H1 (cell line): ENCODE results near the gene FBXO2. TPM values are rescaled to one million over a fixed set of nuclear protein-coding genes. Genes with fewer than 3 reads are reported as not detected.
A peak's percentile ranks its signal among the peaks of the same experiment; 100 is the strongest.

Experiments
- CTCF ChIA-PET: fragments of 300-600 bp; sonication (Branson Sonifier 250); formaldehyde crosslinking; loops from one replicate; lab custom pipeline; 2021; ENCODE audit not compliant: partially characterized antibody; lab: Charles Lee
- POLR2A ChIA-PET: fragments of 300-600 bp; sonication (Branson Sonifier 250); formaldehyde crosslinking; loops from one replicate; lab custom pipeline; 2021; ENCODE audit warnings: inconsistent platforms; ENCODE audit not compliant: partially characterized antibody; lab: Charles Lee
- DNase-seq, 2 experiments: peaks; one replicate each; pipeline versions ENCODE4 v3.0.0 to v3.0.0-alpha.2; 2010 to 2022; ENCODE audit warnings: low spot score in 2 of 2, low read depth in 1 of 2, mixed read lengths in 1 of 2
- FAIRE-seq: peaks from 2 replicates; lab custom pipeline; 2011; peaks lifted over from hg19 to GRCh38; lab: Jason Lieb, UNC
- H2AFZ ChIP-seq: 2 replicates; pipeline ENCODE4 v1.8.1; 2012; ENCODE audit warnings: low read length, inconsistent platforms
- H2AK5ac ChIP-seq: 2 replicates; pipeline ENCODE4 v1.6.1; 2013; ENCODE audit warnings: low read depth, low read length
- H2BK120ac ChIP-seq: replicated peaks from 2 replicates; pipeline ENCODE3; 2013; ENCODE audit warnings: low read depth, low read length, inconsistent platforms
- H2BK12ac ChIP-seq: 2 replicates; pipeline ENCODE4 v1.6.1; 2013; ENCODE audit warnings: low read depth, low read length
- H2BK15ac ChIP-seq: 2 replicates; pipeline ENCODE4 v1.6.1; 2013; ENCODE audit warnings: low read length
- H2BK20ac ChIP-seq: 2 replicates; pipeline ENCODE4 v1.6.1; 2013; ENCODE audit warnings: low read length
- H2BK5ac ChIP-seq: 2 replicates; pipeline ENCODE4 v1.6.1; 2013; ENCODE audit warnings: low read depth, low read length
- H3K14ac ChIP-seq: 2 replicates; pipeline ENCODE4 v1.6.1; 2013; ENCODE audit warnings: inconsistent platforms; ENCODE audit not compliant: insufficient read length
- H3K18ac ChIP-seq: 2 replicates; pipeline ENCODE4 v1.6.1; 2013; ENCODE audit warnings: low read length; ENCODE audit errors: extremely low read depth
- H3K23ac ChIP-seq: 2 replicates; pipeline ENCODE4 v1.6.1; 2013; ENCODE audit warnings: inconsistent platforms; ENCODE audit not compliant: insufficient read length
- H3K23me2 ChIP-seq: 2 replicates; pipeline ENCODE4 v1.6.1; 2013; ENCODE audit warnings: low read depth, low read length
- H3K27ac ChIP-seq: 2 replicates; pipeline ENCODE4 v1.6.1; 2011; ENCODE audit warnings: low read depth, low read length, inconsistent platforms
- H3K27me3 ChIP-seq, 4 experiments: replicated peaks in 1 of 4; 1 replicate in 1 of 4; 2 replicates in 3 of 4; pipeline versions ENCODE4 v1.6.1 to v1.8.1; 2011 to 2013; ENCODE audit warnings: low read length in 3 of 4, mild to moderate bottlenecking in 3 of 4, inconsistent platforms in 2 of 4, mixed read lengths in 2 of 4, moderate library complexity in 1 of 4; ENCODE audit not compliant: control insufficient read depth in 3 of 4, insufficient read depth in 3 of 4; ENCODE audit errors: extremely low read depth in 1 of 4
- H3K36me3 ChIP-seq, 4 experiments: 2 replicates each; pipeline versions ENCODE4 v1.6.1 to v1.8.1; 2011 to 2013; ENCODE audit warnings: mild to moderate bottlenecking in 4 of 4, low read length in 3 of 4, moderate library complexity in 2 of 4, control low read depth in 1 of 4, inconsistent platforms in 1 of 4; ENCODE audit not compliant: insufficient read depth in 4 of 4, control insufficient read depth in 2 of 4
- H3K4ac ChIP-seq: replicated peaks from 2 replicates; pipeline ENCODE3; 2013; ENCODE audit warnings: low read length, low read depth, mixed read lengths, inconsistent platforms; ENCODE audit not compliant: insufficient read length
- H3K4me1 ChIP-seq, 4 experiments: replicated peaks in 1 of 4; 1 replicate in 1 of 4; 2 replicates in 3 of 4; pipeline versions ENCODE4 v1.6.1 to v1.8.1; 2011 to 2013; ENCODE audit warnings: low read length in 3 of 4, inconsistent platforms in 2 of 4, mixed read lengths in 1 of 4; ENCODE audit not compliant: insufficient read depth in 4 of 4, control insufficient read depth in 3 of 4
- H3K4me2 ChIP-seq, 2 experiments: 2 replicates each; pipeline versions ENCODE4 v1.6.1 to v1.8.1; 2011 to 2013; ENCODE audit warnings: low read depth in 2 of 2, low read length in 2 of 2, control low read depth in 1 of 2, inconsistent platforms in 1 of 2, mild to moderate bottlenecking in 1 of 2; ENCODE audit not compliant: insufficient read depth in 1 of 2
- H3K4me3 ChIP-seq, 4 experiments: fragments of 200-600, 300-600 bp in 1 of 4; sonication (generic), shearing (Covaris generic), sonication (Bioruptor Twin) in 1 of 4; 2 replicates each; pipeline versions ENCODE4 v1.5.1 to v1.8.1; 2011 to 2016; ENCODE audit warnings: low read length in 4 of 4, low read depth in 3 of 4, control low read depth in 2 of 4, inconsistent platforms in 2 of 4, mild to moderate bottlenecking in 2 of 4, mixed read lengths in 1 of 4, moderate library complexity in 1 of 4; ENCODE audit not compliant: insufficient read depth in 2 of 4; ENCODE audit errors: extremely low read depth in 1 of 4
- H3K56ac ChIP-seq: replicated peaks from 2 replicates; pipeline ENCODE3; 2013; ENCODE audit warnings: low read depth, mild to moderate bottlenecking, mixed read lengths, low read length, inconsistent platforms; ENCODE audit not compliant: insufficient read length
- H3K79me1 ChIP-seq: 2 replicates; pipeline ENCODE4 v1.6.1; 2013; ENCODE audit warnings: low read depth, low read length, control low read depth
- H3K79me2 ChIP-seq, 2 experiments: 2 replicates each; pipeline versions ENCODE4 v1.6.1 to v1.8.1; 2012 to 2013; ENCODE audit warnings: low read length in 2 of 2, mild to moderate bottlenecking in 2 of 2, inconsistent platforms in 1 of 2; ENCODE audit not compliant: insufficient read depth in 2 of 2, control insufficient read depth in 1 of 2
- H3K9ac ChIP-seq, 4 experiments: replicated peaks in 1 of 4; 1 replicate in 1 of 4; 2 replicates in 3 of 4; pipeline versions ENCODE4 v1.6.1 to v1.8.1; 2011 to 2013; ENCODE audit warnings: low read depth in 3 of 4, low read length in 3 of 4, control low read depth in 2 of 4, mild to moderate bottlenecking in 2 of 4, moderate library complexity in 2 of 4, inconsistent platforms in 1 of 4; ENCODE audit errors: extremely low read depth in 1 of 4
- H3K9me3 ChIP-seq, 2 experiments: 2 replicates each; pipeline versions ENCODE4 v1.6.1 to v1.8.1; 2012 to 2013; ENCODE audit warnings: mild to moderate bottlenecking in 2 of 2, moderate library complexity in 2 of 2, control low read depth in 1 of 2, inconsistent platforms in 1 of 2, low read depth in 1 of 2, low read length in 1 of 2, mixed read lengths in 1 of 2; ENCODE audit not compliant: insufficient read depth in 2 of 2
- H4K20me1 ChIP-seq, 2 experiments: replicated peaks in 1 of 2; 2 replicates each; pipeline versions ENCODE3 to v1.8.1; 2011 to 2013; ENCODE audit warnings: inconsistent platforms in 2 of 2, low read length in 2 of 2, mild to moderate bottlenecking in 1 of 2; ENCODE audit not compliant: insufficient read depth in 2 of 2, control insufficient read depth in 1 of 2
- H4K5ac ChIP-seq: 2 replicates; pipeline ENCODE4 v1.6.1; 2013; ENCODE audit warnings: low read length, low read depth, mixed read lengths, inconsistent platforms; ENCODE audit not compliant: insufficient read length
- H4K8ac ChIP-seq: 2 replicates; pipeline ENCODE4 v1.8.0; 2013; ENCODE audit warnings: mild to moderate bottlenecking, moderate library complexity, low read length, inconsistent platforms; ENCODE audit not compliant: insufficient read depth; ENCODE audit errors: extremely low read depth
- H4K91ac ChIP-seq: replicated peaks from 2 replicates; pipeline ENCODE3; 2013; ENCODE audit warnings: low read length, mixed read lengths, inconsistent platforms; ENCODE audit not compliant: insufficient read length
- ASH2L ChIP-seq: fragments of 200-600, 300-600 bp; sonication (generic); IDR thresholded peaks from one replicate; pipeline ENCODE4 v1.7.1; 2017; ENCODE audit warnings: low read length
- CHD2 ChIP-seq: IDR thresholded peaks from 2 replicates; pipeline ENCODE4 v1.6.1; 2012; ENCODE audit warnings: low read length, improper control_type of control experiment
- GABPA ChIP-seq: IDR thresholded peaks from 2 replicates; pipeline ENCODE4 v1.6.1; 2011; ENCODE audit warnings: mild to moderate bottlenecking, low read length, moderate library complexity, borderline replicate concordance; ENCODE audit not compliant: insufficient read depth
- POLR2AphosphoS5 ChIP-seq: IDR thresholded peaks from 2 replicates; pipeline ENCODE4 v1.6.1; 2011; ENCODE audit warnings: low read depth, low read length
- RBBP5 ChIP-seq: IDR thresholded peaks from 2 replicates; pipeline ENCODE4 v1.7.1; 2012; ENCODE audit warnings: low read depth, mild to moderate bottlenecking, inconsistent platforms, low read length, moderate library complexity, borderline replicate concordance
- WGBS, 2 experiments: shearing (Covaris generic) in 1 of 2; methylation state at CpG; one replicate each; pipeline versions ENCODE4 v1.1.6 to v1.1.7; 2013 to 2015; ENCODE audit warnings: low lambda C conversion rate in 2 of 2, mixed read lengths in 2 of 2, inconsistent platforms in 1 of 2, low coverage in 1 of 2, missing lambda C conversion rate in 1 of 2; ENCODE audit not compliant: insufficient replicate concordance in 2 of 2, insufficient coverage in 1 of 2, insufficient read length in 1 of 2; ENCODE audit errors: extremely low coverage in 1 of 2, missing lambda C conversion rate in 1 of 2; 5-methylcytosine and 5-hydroxymethylcytosine counted together
- long read RNA-seq, 2 experiments: library from RNA in 1 of 2; library from capped mRNA in 1 of 2; stranded (forward); transcript quantifications; one replicate each; pipeline ENCODE4 v2.0.0, GENCODE V29; 2021; ENCODE audit warnings: inconsistent platforms in 1 of 2
- polyA minus RNA-seq, 3 experiments: library from RNA; depleted of rRNA, polyadenylated mRNA; stranded (reverse); fragments of >200 nt; gene quantifications; 1 replicate in 2 of 3; 2 replicates in 1 of 3; pipeline ENCODE4 v1.2.3, GENCODE V29; 2011
- polyA plus RNA-seq, 7 experiments: library from polyadenylated mRNA; depleted of rRNA in 3 of 7; stranded (reverse) in 5 of 7; unstranded in 2 of 7; fragments of >200 nt in 5 of 7; fragments of 200-250 nt in 2 of 7; gene quantifications; 1 replicate in 5 of 7; 2 replicates in 1 of 7; 4 replicates in 1 of 7; pipeline versions ENCODE4 v1.2.1 to v1.2.3, GENCODE V29; 2011 to 2013; ENCODE audit warnings: missing spikeins in 2 of 7, mixed read lengths in 2 of 7
- total RNA-seq: library from RNA; stranded (reverse); fragmentation: NEBNext Ultra II Directional; extraction: Animal tissue kit (Norgen Biotek cat#: 25700); gene quantifications from 2 replicates; pipeline ENCODE4 v1.2.1, GENCODE V29; 2021

The FBXO2 gene, protein sequence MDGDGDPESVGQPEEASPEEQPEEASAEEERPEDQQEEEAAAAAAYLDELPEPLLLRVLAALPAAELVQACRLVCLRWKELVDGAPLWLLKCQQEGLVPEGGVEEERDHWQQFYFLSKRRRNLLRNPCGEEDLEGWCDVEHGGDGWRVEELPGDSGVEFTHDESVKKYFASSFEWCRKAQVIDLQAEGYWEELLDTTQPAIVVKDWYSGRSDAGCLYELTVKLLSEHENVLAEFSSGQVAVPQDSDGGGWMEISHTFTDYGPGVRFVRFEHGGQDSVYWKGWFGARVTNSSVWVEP
- total RNA-seq (51.3 and 55.5 TPM in 2 replicates), polyA plus RNA-seq (2011; rRNA removed) (57.9 and 99.1 TPM in 2 replicates), polyA minus RNA-seq (2011; rRNA and poly(A)+ RNA removed) (7.6 and 11.2 TPM in 2 replicates)
- 107 TPM for polyA plus RNA-seq (2011; cell fraction: cytosol; rRNA removed)
- polyA plus RNA-seq (2011; cell fraction: nucleus; rRNA removed), result 78.1 TPM
- polyA plus RNA-seq (2012, experiment 1 of 2), result 53.7 to 82.0 TPM (median 66.2 TPM) in 4 replicates
- polyA plus RNA-seq (2012, experiment 2 of 2), result 45.2 TPM
- 38.0 TPM for polyA plus RNA-seq (2013, experiment 1 of 2)
- 39.6 TPM for polyA plus RNA-seq (2013, experiment 2 of 2)
- 19.2 TPM for polyA minus RNA-seq (2011; cell fraction: cytosol; rRNA and poly(A)+ RNA removed)
- polyA minus RNA-seq (2011; cell fraction: nucleus; rRNA and poly(A)+ RNA removed), result 17.7 TPM
- long read RNA-seq, experiment 1, transcript FBXO2-201 (6 exons, 1,560 nt), result major isoform, 17 of 60 reads
- long read RNA-seq, experiment 1, partial matches to known transcripts, result 40 of 60 reads
- long read RNA-seq, experiment 1, other reads (novel, unspliced or antisense), result 3 of 60 reads
- long read RNA-seq, experiment 2, partial matches to known transcripts, result 51 of 52 reads
- long read RNA-seq, experiment 2, other reads (novel, unspliced or antisense), result 1 of 52 reads

DNA sequence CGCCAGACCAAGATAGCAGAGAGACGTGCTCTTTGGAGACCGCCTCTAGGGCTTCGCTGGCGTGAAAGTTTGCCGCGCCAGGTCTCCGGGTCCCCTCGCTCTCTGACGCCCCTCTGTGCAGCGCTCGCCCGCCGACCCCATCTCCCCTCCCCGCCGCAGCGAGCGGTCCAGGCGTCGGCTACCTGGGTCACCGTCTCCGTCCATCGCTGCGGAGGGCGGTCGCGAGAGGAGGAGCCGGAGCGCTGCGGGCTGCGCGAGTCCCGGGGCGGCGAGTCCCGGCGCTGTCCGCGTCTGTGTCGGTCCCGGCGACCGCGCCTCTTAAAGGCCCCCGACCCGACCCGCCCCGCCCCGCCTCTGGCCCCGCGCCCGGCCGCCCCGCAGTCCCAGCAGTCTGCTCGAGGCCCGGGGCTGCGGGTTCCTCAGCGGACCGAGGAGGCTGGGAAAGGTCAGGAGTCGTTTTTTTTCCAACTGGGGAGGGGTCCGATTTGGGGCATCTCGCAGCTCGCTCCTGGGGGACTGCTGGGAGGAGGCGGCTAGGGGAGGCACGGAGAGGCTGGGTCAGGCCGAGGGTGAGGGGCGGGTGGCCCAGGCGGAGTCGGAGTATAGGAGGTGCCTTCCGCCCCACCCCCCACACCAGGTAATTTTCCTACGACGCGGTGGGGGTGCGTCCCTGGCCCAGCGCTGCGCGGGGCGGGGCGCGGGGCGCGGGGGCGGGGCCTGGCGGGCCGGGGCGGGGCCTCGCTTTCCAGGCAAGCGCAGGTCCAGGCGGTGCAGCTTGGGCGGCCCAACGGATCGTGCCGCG lies at the start of gene FBXO2, which contains the start of gene FBXO44:
TSS of gene FBXO2 (minus strand) at position 293 of the 802 bp plus-strand sequence. CDS start at position 204, 89 bp downstream.
TSS of gene FBXO44 (plus strand) at position 741 of the 802 bp plus-strand sequence. CDS start 959 bp downstream, outside the sequence.
- Histone ChIP-seq H2BK5ac (no peak within 1 kb of the TSS; the same call in 1 of the 2 replicates), H2BK15ac (no peak within 1 kb of the TSS), H2AFZ (no peak within 1 kb of the TSS), H3K4me2 (peak within 1 kb of the TSS; percentile 82 to 95), H3K4ac (peak within 1 kb of the TSS; percentile 32), H3K79me2 (peaks cover 0 to 7% of the 10 kb centered on the region in 2 experiments; a peak in 1 of 4 replicates), H3K18ac (peak within 1 kb of the TSS; percentile 93), H2BK120ac (no peak within 1 kb of the TSS), H3K14ac (no peak within 1 kb of the TSS), H3K27me3 (peaks cover 0 to 4% (median 2%) of the 10 kb centered on the region in 4 experiments; a peak in 2 of 7 replicates), H4K5ac (peak within 1 kb of the TSS; percentile 81), H3K9me3 (no peaks in the 10 kb centered on the region), H3K79me1 (peaks cover 3% of the 10 kb centered on the region), H3K9ac (peak within 1 kb of the TSS; percentile 29 to 76 (median 52); a peak in 6 of 7 replicates), H4K20me1 (peaks cover 5 to 15% of the 10 kb centered on the region in 2 experiments), H3K23me2 (peaks cover 10% of the 10 kb centered on the region; the same call in 1 of the 2 replicates), H2AK5ac (peak within 1 kb of the TSS; percentile 77; the same call in 1 of the 2 replicates), H3K36me3 (peaks cover 0 to 13% (median 6%) of the 10 kb centered on the region in 4 experiments; a peak in 5 of 8 replicates), H3K56ac (peak within 1 kb of the TSS; percentile 90), H2BK12ac (peak within 1 kb of the TSS; percentile 80; the same call in 1 of the 2 replicates), H3K23ac (no peak within 1 kb of the TSS), H4K91ac (peak within 1 kb of the TSS; percentile 86), H3K27ac (no peak within 1 kb of the TSS), H3K4me3 (peak within 1 kb of the TSS; percentile 56 to 78 (median 72)), H4K8ac (peak within 1 kb of the TSS; percentile 82), H2BK20ac (no peak within 1 kb of the TSS), H3K4me1 (peaks cover 6 to 35% (median 28%) of the 10 kb centered on the region in 4 experiments)
- ChIA-PET CTCF (interaction anchor here (1.0 to 4.4 kb wide), 12 partner anchors 9 to 122 kb away, joined by 3 to 25 read pairs (median 4); partner anchors contain the start of gene FBXO6), POLR2A (interaction anchor here (1.2 to 6.2 kb wide), 10 partner anchors 10 to 94 kb away, joined by 4 to 61 read pairs (median 6); partner anchors contain the start of genes FBXO6 and MAD2L2)
- FAIRE-seq (no peak), DNase-seq (peak in 1 of 2 experiments; percentile 90)
- 4% methylated on average over 24 of the region's 94 CpGs; no CpG with 5 or more reads in 1 of the 2 experiments for WGBS, 2 experiments
- TF ChIP-seq ASH2L, result peak; percentile 40
- TF ChIP-seq RBBP5, result peak; percentile 52; the same call in 1 of the 2 replicates
- TF ChIP-seq GABPA, result no peak
- no peak; the same call in 1 of the 2 replicates for TF ChIP-seq POLR2AphosphoS5
- TF ChIP-seq CHD2, result no peak
